ENCODE results near the gene IPO9.

The IPO9 gene

GRCh38 chr1:201907621-201908020 lies 78.7 kb downstream of the IPO9 start:
- DNase-seq = no peak

- no peak for DNase-seq
Observed at GRCh38 chr1:201911826-201912571, 83.0 kb downstream of the IPO9 start.

- DNase-seq = no peak
Observed at GRCh38 chr1:201912832-201913231, 83.9 kb downstream of the IPO9 start.

GRCh38 chr1:201914456-201915235 lies 85.7 kb downstream of the IPO9 start:
- DNase-seq = no peak

- DNase-seq = no peak
Observed at GRCh38 chr1:201916649-201917249, 87.8 kb downstream of the IPO9 start.

- DNase-seq = no peak
Observed at GRCh38 chr1:201917362-201918033, 88.5 kb downstream of the IPO9 start.

- no peak for DNase-seq
Observed at GRCh38 chr1:201918343-201918742, 89.4 kb downstream of the IPO9 start.

- no peak for DNase-seq
Observed at GRCh38 chr1:201921952-201922558, 93.1 kb downstream of the IPO9 start.

- no peak for DNase-seq
Observed at GRCh38 chr1:201925301-201925567, 96.3 kb downstream of the IPO9 start.

- DNase-seq = no peak
Observed at GRCh38 chr1:201925981-201926645, 97.2 kb downstream of the IPO9 start.

GRCh38 chr1:201928266-201928665 lies 99.3 kb downstream of the IPO9 start:
- DNase-seq = no peak

GRCh38 chr1:201930137-201930536 lies 101.2 kb downstream of the IPO9 start:
- DNase-seq = no peak

GRCh38 chr1:201930803-201931202 lies 101.8 kb downstream of the IPO9 start:
- no peak for DNase-seq
